Skeletal muscle tissue (tissue), 4 donors: ENCODE measurements around the gene CAB39. TPM values are rescaled to one million over a fixed set of nuclear protein-coding genes. Genes with fewer than 3 reads are reported as not detected.

Source experiments
- H3K27ac ChIP-seq: one replicate; pipeline ENCODE4 v1.7.0; 2013; ENCODE audit warnings: mild to moderate bottlenecking, low read depth, low read length, inconsistent platforms
- H3K27me3 ChIP-seq, 3 donors: one replicate each; pipeline ENCODE4 v1.7.0; 2013; ENCODE audit warnings: low read length in 3 of 3; ENCODE audit not compliant: control insufficient read depth in 3 of 3, insufficient read depth in 3 of 3
- H3K36me3 ChIP-seq, 3 donors: one replicate each; pipeline ENCODE4 v1.7.0; 2013; ENCODE audit warnings: low read length in 3 of 3; ENCODE audit not compliant: control insufficient read depth in 3 of 3, insufficient read depth in 3 of 3
- H3K4me1 ChIP-seq, 3 donors: one replicate each; pipeline ENCODE4 v1.7.0; 2013; ENCODE audit warnings: low read length in 3 of 3, mild to moderate bottlenecking in 3 of 3; ENCODE audit not compliant: control insufficient read depth in 3 of 3, insufficient read depth in 3 of 3
- H3K4me3 ChIP-seq, 3 donors: one replicate each; pipeline ENCODE4 v1.7.0; 2013; ENCODE audit warnings: low read length in 3 of 3
- H3K9ac ChIP-seq, 3 donors: one replicate each; pipeline ENCODE4 v1.7.0; 2013; ENCODE audit warnings: low read length in 3 of 3, mild to moderate bottlenecking in 3 of 3, moderate library complexity in 2 of 3, low read depth in 1 of 3
- H3K9me3 ChIP-seq, 3 donors: one replicate each; pipeline ENCODE4 v1.7.0; 2013; ENCODE audit warnings: low read length in 3 of 3; ENCODE audit not compliant: control insufficient read depth in 3 of 3
- total RNA-seq: library from RNA; depleted of rRNA; stranded (reverse); fragments of >200 nt; gene quantifications from one replicate; pipeline ENCODE4 v1.2.3, GENCODE V29; 2014
- donor health status: Osteomylitis.

The CAB39 gene
- total RNA-seq, 1 donor from 2014 or later = 60.5 TPM

GRCh38 chr2:230821261-230821990 lies 108.8 kb downstream of the CAB39 start:
- Histone ChIP-seq H3K9me3 (no peaks in the 10 kb centered on the region), H3K27ac (no peak overlapping the region), H3K36me3 (peaks cover 11 to 24% (median 23%) of the 10 kb centered on the region in 3 donors), H3K27me3 (peaks cover 0 to 5% (median under 1%) of the 10 kb centered on the region in 3 donors), H3K4me1 (peaks cover 12 to 24% (median 13%) of the 10 kb centered on the region in 3 donors), H3K4me3 (no peak overlapping the region), H3K9ac (no peak overlapping the region)

DNA sequence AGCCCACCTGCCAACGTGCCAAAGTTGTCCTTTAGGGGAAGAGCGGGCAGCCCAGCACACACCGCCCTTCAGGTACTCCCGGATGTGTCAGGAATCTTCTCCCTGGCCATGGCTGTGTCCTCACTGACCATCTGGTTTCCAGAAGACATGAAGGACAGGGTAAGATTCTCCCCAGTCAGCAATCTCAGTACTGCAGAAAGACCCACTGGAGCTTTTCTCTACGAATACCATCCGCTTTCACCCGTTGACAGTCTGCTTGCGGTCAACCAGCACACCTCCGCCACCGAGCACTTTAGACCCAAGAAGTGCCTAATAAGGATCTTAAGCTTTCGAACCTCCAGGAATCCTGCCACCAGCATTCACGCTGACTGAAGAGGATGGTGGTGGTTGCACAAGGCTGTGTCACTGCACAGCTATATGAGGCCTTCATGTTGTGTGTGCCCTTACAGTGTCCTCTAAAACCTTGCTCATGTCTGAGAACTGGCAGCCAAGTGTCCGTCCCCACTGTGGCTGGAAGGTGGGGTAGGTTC lies 109.4 kb downstream of the CAB39 start:
- peaks cover 9 to 20% (median 12%) of the 10 kb centered on the region in 3 donors for H3K4me1 ChIP-seq
- no peak overlapping the region for H3K4me3 ChIP-seq
- peaks cover 11 to 24% (median 23%) of the 10 kb centered on the region in 3 donors for H3K36me3 ChIP-seq
- no peak overlapping the region for H3K9ac ChIP-seq
- H3K9me3 ChIP-seq = no peaks in the 10 kb centered on the region
- peaks cover 0 to 11% (median 5%) of the 10 kb centered on the region in 3 donors for H3K27me3 ChIP-seq
- no peak overlapping the region for H3K27ac ChIP-seq

- Histone ChIP-seq H3K27ac (no peak overlapping the region), H3K9me3 (no peaks in the 10 kb centered on the region), H3K4me1 (peaks cover 9 to 23% (median 15%) of the 10 kb centered on the region in 3 donors), H3K27me3 (peaks cover 8 to 22% (median 13%) of the 10 kb centered on the region in 3 donors), H3K9ac (peak overlapping the region in 1 of 3 donors; percentile 81), H3K36me3 (peaks cover 9 to 15% (median 14%) of the 10 kb centered on the region in 3 donors), H3K4me3 (no peak overlapping the region)
These were observed 110.8 kb downstream of the CAB39 start for GRCh38 chr2:230823264-230823964.

- peaks cover 3 to 9% (median 7%) of the 10 kb centered on the region in 3 donors for H3K36me3 ChIP-seq
- H3K4me3 ChIP-seq = peak overlapping the region; percentile 61 to 72 (median 64)
- H3K27me3 ChIP-seq = peaks cover 18 to 31% (median 21%) of the 10 kb centered on the region in 3 donors
- H3K4me1 ChIP-seq = peaks cover 9 to 23% (median 15%) of the 10 kb centered on the region in 3 donors
- H3K27ac ChIP-seq = no peak overlapping the region
- no peaks in the 10 kb centered on the region for H3K9me3 ChIP-seq
- H3K9ac ChIP-seq = peak overlapping the region; percentile 37 to 81 (median 58)
These were observed 111.8 kb downstream of the CAB39 start for GRCh38 chr2:230824406-230824978.

GRCh38 chr2:230825354-230825753 lies 112.7 kb downstream of the CAB39 start:
- peaks cover 3 to 9% (median 4%) of the 10 kb centered on the region in 3 donors for H3K36me3 ChIP-seq
- H3K4me3 ChIP-seq = no peak overlapping the region
- H3K4me1 ChIP-seq = peaks cover 9 to 23% (median 15%) of the 10 kb centered on the region in 3 donors
- no peak overlapping the region for H3K27ac ChIP-seq
- H3K9me3 ChIP-seq = peaks cover 0 to 3% (median 0%) of the 10 kb centered on the region in 3 donors
- H3K27me3 ChIP-seq = peaks cover 21 to 38% (median 26%) of the 10 kb centered on the region in 3 donors
- H3K9ac ChIP-seq = no peak overlapping the region

- peak overlapping the region in 1 of 3 donors; percentile 35 for H3K4me3 ChIP-seq
- no peaks in the 10 kb centered on the region for H3K36me3 ChIP-seq
- no peak overlapping the region for H3K27ac ChIP-seq
- H3K9ac ChIP-seq = peak overlapping the region in 1 of 3 donors; percentile 50
- peaks cover 9 to 17% (median 10%) of the 10 kb centered on the region in 3 donors for H3K4me1 ChIP-seq
- peaks cover 0 to 3% (median 0%) of the 10 kb centered on the region in 3 donors for H3K9me3 ChIP-seq
- H3K27me3 ChIP-seq = peaks cover 21 to 42% (median 29%) of the 10 kb centered on the region in 3 donors
These were observed 115.2 kb downstream of the CAB39 start for GRCh38 chr2:230827774-230828271.

- Histone ChIP-seq H3K27me3 (peaks cover 21 to 42% (median 29%) of the 10 kb centered on the region in 3 donors), H3K4me3 (peak overlapping the region in 1 of 3 donors; percentile 35)
These were observed 115.8 kb downstream of the CAB39 start for GRCh38 chr2:230828272-230828961.

GRCh38 chr2:230829293-230829692 lies 116.7 kb downstream of the CAB39 start:
- H3K9me3 ChIP-seq = peaks cover 0 to 3% (median 0%) of the 10 kb centered on the region in 3 donors
- H3K9ac ChIP-seq = no peak overlapping the region
- peaks cover 3 to 5% (median 4%) of the 10 kb centered on the region in 3 donors for H3K4me1 ChIP-seq
- no peaks in the 10 kb centered on the region for H3K36me3 ChIP-seq
- peaks cover 21 to 42% (median 29%) of the 10 kb centered on the region in 3 donors for H3K27me3 ChIP-seq
- no peak overlapping the region for H3K4me3 ChIP-seq
- no peak overlapping the region for H3K27ac ChIP-seq

More at GRCh38 chr2:230828272-230828961, 115.8 kb downstream of the CAB39 start:
- H3K9me3 ChIP-seq = peaks cover 0 to 3% (median 0%) of the 10 kb centered on the region in 3 donors
- no peaks in the 10 kb centered on the region for H3K36me3 ChIP-seq
- H3K9ac ChIP-seq = peak overlapping the region in 1 of 3 donors; percentile 50
- H3K27ac ChIP-seq = no peak overlapping the region
- peaks cover 6 to 13% (median 9%) of the 10 kb centered on the region in 3 donors for H3K4me1 ChIP-seq

GRCh38 chr2:230829959-230830358 lies 117.3 kb downstream of the CAB39 start:
- Histone ChIP-seq H3K9ac (no peak overlapping the region), H3K9me3 (peaks cover 0 to 3% (median 0%) of the 10 kb centered on the region in 3 donors), H3K4me1 (peaks cover 0 to 3% (median 3%) of the 10 kb centered on the region in 3 donors), H3K36me3 (no peaks in the 10 kb centered on the region), H3K4me3 (no peak overlapping the region), H3K27ac (no peak overlapping the region), H3K27me3 (peaks cover 21 to 42% (median 29%) of the 10 kb centered on the region in 3 donors)
